ENCODE data around the gene KCNAB1.

GRCh38 chr3:156341332-156341731 lies 221.0 kb downstream of the KCNAB1 start:
- TF ChIP-seq, protein P1, sequence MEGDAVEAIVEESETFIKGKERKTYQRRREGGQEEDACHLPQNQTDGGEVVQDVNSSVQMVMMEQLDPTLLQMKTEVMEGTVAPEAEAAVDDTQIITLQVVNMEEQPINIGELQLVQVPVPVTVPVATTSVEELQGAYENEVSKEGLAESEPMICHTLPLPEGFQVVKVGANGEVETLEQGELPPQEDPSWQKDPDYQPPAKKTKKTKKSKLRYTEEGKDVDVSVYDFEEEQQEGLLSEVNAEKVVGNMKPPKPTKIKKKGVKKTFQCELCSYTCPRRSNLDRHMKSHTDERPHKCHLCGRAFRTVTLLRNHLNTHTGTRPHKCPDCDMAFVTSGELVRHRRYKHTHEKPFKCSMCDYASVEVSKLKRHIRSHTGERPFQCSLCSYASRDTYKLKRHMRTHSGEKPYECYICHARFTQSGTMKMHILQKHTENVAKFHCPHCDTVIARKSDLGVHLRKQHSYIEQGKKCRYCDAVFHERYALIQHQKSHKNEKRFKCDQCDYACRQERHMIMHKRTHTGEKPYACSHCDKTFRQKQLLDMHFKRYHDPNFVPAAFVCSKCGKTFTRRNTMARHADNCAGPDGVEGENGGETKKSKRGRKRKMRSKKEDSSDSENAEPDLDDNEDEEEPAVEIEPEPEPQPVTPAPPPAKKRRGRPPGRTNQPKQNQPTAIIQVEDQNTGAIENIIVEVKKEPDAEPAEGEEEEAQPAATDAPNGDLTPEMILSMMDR (IDR thresholded peaks at IDR 0.05), result no peak
- no peak for TF ChIP-seq EZH2 (IDR thresholded peaks at IDR 0.05; ENCODE audit: borderline replicate concordance, insufficient read depth, low read depth, low read length, poor library complexity, severe bottlenecking)

Data from B cell (primary cell).